SHP77 (cell line): ENCODE results near the gene FBXO5.
"Not testable (repeated sequence)": the region's sequence is repeated elsewhere in the genome, so short reads cannot be mapped to it uniquely, and the experiment has no call there.

ENCODE experiments used
- DNase-seq, 2 experiments: peaks; one replicate each; lab custom pipeline; 2025; lab: John Stamatoyannopoulos, UW

Gene FBXO5

GRCh38 chr6:152982904-152983636, at the start of gene FBXO5:
Gene FBXO5 (minus strand): TSS chr6:152983041. CDS start chr6:152982959, 82 bp downstream.
- peak; percentile 95 to 96 for DNase-seq

- DNase-seq = no peak
Measured at GRCh38 chr6:153032255-153032882, 49.5 kb upstream of the FBXO5 start.

- no peak for DNase-seq
Measured at GRCh38 chr6:153031335-153031955, 48.6 kb upstream of the FBXO5 start.

GRCh38 chr6:153028963-153029362, 46.1 kb upstream of the FBXO5 start:
- no peak for DNase-seq

- no peak for DNase-seq
Measured at GRCh38 chr6:153028286-153028685, 45.4 kb upstream of the FBXO5 start.

- no peak for DNase-seq
Measured at GRCh38 chr6:153027480-153027879, 44.6 kb upstream of the FBXO5 start.

- DNase-seq = no peak
Measured at GRCh38 chr6:153024709-153025017, 41.8 kb upstream of the FBXO5 start.

- DNase-seq = peak; percentile 27 to 44
Measured at GRCh38 chr6:153023977-153024708, 41.3 kb upstream of the FBXO5 start.

- no peak for DNase-seq
Measured at GRCh38 chr6:153018355-153018754, 35.5 kb upstream of the FBXO5 start.

- no peak for DNase-seq
Measured at GRCh38 chr6:153016846-153017245, 34.0 kb upstream of the FBXO5 start.

GRCh38 chr6:153015094-153015640, 32.3 kb upstream of the FBXO5 start:
- DNase-seq = no peak

- DNase-seq = no peak
Measured at GRCh38 chr6:153013438-153013837, 30.6 kb upstream of the FBXO5 start.

GRCh38 chr6:153012856-153013255, 30.0 kb upstream of the FBXO5 start:
- no peak for DNase-seq

- no peak for DNase-seq
Measured at GRCh38 chr6:153003366-153003690, 20.5 kb upstream of the FBXO5 start.

GRCh38 chr6:153002613-153003365, 19.9 kb upstream of the FBXO5 start, which contains the start of gene MTRF1L:
Gene MTRF1L (minus strand): TSS chr6:153002709. CDS start chr6:153002685, 24 bp downstream.
- DNase-seq = peak; percentile 98 to 99

- peak in 1 of 2 experiments; percentile 39 for DNase-seq
Measured at GRCh38 chr6:153001767-153002612, 19.1 kb upstream of the FBXO5 start.

GRCh38 chr6:153000790-153001189, 17.9 kb upstream of the FBXO5 start:
- DNase-seq = not testable (repeated sequence)

- DNase-seq = no peak
Measured at GRCh38 chr6:153000243-153000642, 17.4 kb upstream of the FBXO5 start.

GRCh38 chr6:152999538-152999937, 16.7 kb upstream of the FBXO5 start:
- not testable (repeated sequence) for DNase-seq

GRCh38 chr6:152993847-152994246, 11.0 kb upstream of the FBXO5 start:
- DNase-seq = no peak

GRCh38 chr6:152993431-152993830, 10.6 kb upstream of the FBXO5 start:
- no peak for DNase-seq
